Activated T-helper 2 cell treated with anti-CD3 and anti-CD28 coated beads, Interferon-gamma antibody, Interleukin-2, Interleukin-4, amounts not matched to agents 10 μg/mL and 5 μg/mL and 100 μg/mL, durations not matched to agents 14 hours and 24 hours and 36 hours (primary cell): ENCODE data around the gene AOPEP. TPM values are rescaled to one million over a fixed set of nuclear protein-coding genes. Genes with fewer than 3 reads are reported as not detected.

ENCODE experiments used
- DNase-seq: peaks from one replicate; pipeline ENCODE4 v3.0.0; 2021; ENCODE audit warnings: low spot score
- H3K27ac Mint-ChIP-seq: one replicate; pipeline ENCODE4 v1.8.0; 2021; ENCODE audit warnings: mixed read lengths
- H3K27me3 Mint-ChIP-seq: one replicate; pipeline ENCODE4 v1.8.0; 2021; ENCODE audit warnings: low read depth, mixed read lengths
- H3K36me3 Mint-ChIP-seq: one replicate; pipeline ENCODE4 v1.8.0; 2021; ENCODE audit warnings: low read depth, mixed read lengths
- H3K4me1 Mint-ChIP-seq: one replicate; pipeline ENCODE4 v1.8.0; 2021; ENCODE audit warnings: low read depth, mixed read lengths
- H3K4me3 Mint-ChIP-seq: one replicate; pipeline ENCODE4 v1.8.0; 2021; ENCODE audit warnings: low read depth, mild to moderate bottlenecking, moderate library complexity, mixed read lengths
- H3K9me3 Mint-ChIP-seq: one replicate; pipeline ENCODE4 v1.8.0; 2021; ENCODE audit warnings: mixed read lengths
- intact Hi-C: fragments of 100-400 bp; cut with micrococcal nuclease; formaldehyde crosslinking; loops from one replicate; pipeline ENCODE4 v1.15.1; 2023
- total RNA-seq: library from RNA; stranded (reverse); gene quantifications from 2 replicates; pipeline ENCODE4 v1.2.3, GENCODE V29; 2022

AOPEP gene
- total RNA-seq, 1 donor from 2014 or later = 24.6 TPM

GRCh38 chr9:94985649-94986048, 259.1 kb downstream of the AOPEP start:
- H3K36me3 Mint-ChIP-seq = no peaks in the 10 kb centered on the region
- H3K27ac Mint-ChIP-seq = no peak overlapping the region
- DNase-seq = no peak
- H3K4me3 Mint-ChIP-seq = no peak overlapping the region
- intact Hi-C loops = no loop called here
- no peaks in the 10 kb centered on the region for H3K27me3 Mint-ChIP-seq
- H3K9me3 Mint-ChIP-seq = no peaks in the 10 kb centered on the region
- peaks cover 3% of the 10 kb centered on the region for H3K4me1 Mint-ChIP-seq

- Mint-ChIP-seq H3K36me3 (no peaks in the 10 kb centered on the region), H3K4me1 (no peaks in the 10 kb centered on the region), H3K4me3 (no peak overlapping the region), H3K9me3 (no peaks in the 10 kb centered on the region), H3K27ac (no peak overlapping the region), H3K27me3 (no peaks in the 10 kb centered on the region)
- intact Hi-C loops = no loop called here
- no peak for DNase-seq
Measured at GRCh38 chr9:94987731-94988130, 261.2 kb downstream of the AOPEP start.

GRCh38 chr9:94990897-94991561, 264.5 kb downstream of the AOPEP start:
- Mint-ChIP-seq H3K9me3 (no peaks in the 10 kb centered on the region), H3K27me3 (no peaks in the 10 kb centered on the region), H3K27ac (no peak overlapping the region), H3K36me3 (no peaks in the 10 kb centered on the region), H3K4me1 (no peaks in the 10 kb centered on the region), H3K4me3 (no peak overlapping the region)
- intact Hi-C loops = no loop called here
- no peak for DNase-seq

GRCh38 chr9:94991961-94992907, 265.7 kb downstream of the AOPEP start:
- DNase-seq = no peak
- no peak overlapping the region for H3K27ac Mint-ChIP-seq
- no peaks in the 10 kb centered on the region for H3K9me3 Mint-ChIP-seq
- no peaks in the 10 kb centered on the region for H3K27me3 Mint-ChIP-seq
- H3K36me3 Mint-ChIP-seq = no peaks in the 10 kb centered on the region
- no peaks in the 10 kb centered on the region for H3K4me1 Mint-ChIP-seq
- H3K4me3 Mint-ChIP-seq = no peak overlapping the region
- intact Hi-C loops = no loop called here

GRCh38 chr9:94993160-94993820, 266.8 kb downstream of the AOPEP start:
- H3K4me3 Mint-ChIP-seq = no peak overlapping the region
- intact Hi-C loops = no loop called here
- no peak for DNase-seq
- H3K27ac Mint-ChIP-seq = no peak overlapping the region
- no peaks in the 10 kb centered on the region for H3K4me1 Mint-ChIP-seq
- H3K9me3 Mint-ChIP-seq = no peaks in the 10 kb centered on the region
- H3K36me3 Mint-ChIP-seq = no peaks in the 10 kb centered on the region
- no peaks in the 10 kb centered on the region for H3K27me3 Mint-ChIP-seq

DNA sequence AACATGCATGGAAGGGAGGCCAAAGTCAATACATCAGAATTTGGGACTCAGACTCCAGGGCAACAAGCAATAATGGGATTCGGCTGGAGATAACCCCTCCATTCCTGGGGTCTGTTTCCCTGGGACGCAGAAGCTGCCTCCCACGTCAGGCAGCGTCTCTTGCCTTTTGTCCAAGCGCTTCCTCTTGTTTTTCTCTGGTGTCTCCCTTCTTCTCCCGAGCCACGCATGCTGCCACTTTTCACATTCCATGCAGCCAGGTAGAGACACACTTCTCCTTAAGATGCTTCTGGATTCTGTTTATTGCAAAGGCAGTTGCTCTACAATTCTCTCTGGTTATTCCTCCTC, 267.3 kb downstream of the AOPEP start:
- Mint-ChIP-seq H3K9me3 (no peaks in the 10 kb centered on the region), H3K27me3 (peaks cover 2% of the 10 kb centered on the region)
- intact Hi-C loops = no loop called here

DNA sequence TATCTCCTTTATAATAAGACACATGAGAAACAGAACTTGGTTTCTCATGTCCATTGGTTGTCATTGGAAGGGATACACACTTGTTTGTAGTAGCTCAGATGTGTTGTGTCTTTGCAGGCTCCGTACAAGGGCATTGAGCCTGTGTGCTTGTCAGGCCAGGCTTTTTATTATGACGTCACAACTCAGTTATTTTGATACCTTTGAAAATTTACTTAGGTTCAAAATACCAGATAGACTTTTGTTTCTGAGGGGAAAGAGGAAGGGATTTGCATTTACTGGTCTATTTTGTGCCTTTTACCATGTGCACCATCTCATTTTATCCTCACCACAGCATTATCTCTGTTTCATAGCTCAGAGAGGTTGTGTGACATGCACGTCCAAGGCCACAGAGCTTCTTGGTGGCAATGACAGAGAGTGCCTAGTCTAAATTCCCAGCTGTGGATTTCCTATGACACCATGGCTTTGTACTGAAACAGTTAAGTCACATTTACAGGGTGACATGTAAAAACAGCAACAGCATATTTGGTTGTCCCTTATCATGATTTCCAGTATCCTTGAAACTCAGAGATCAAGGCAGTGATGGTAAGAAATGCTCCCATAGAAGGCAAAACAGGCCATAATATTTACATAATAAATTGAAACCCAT, 268.7 kb downstream of the AOPEP start:
- intact Hi-C loops = no loop called here
- Mint-ChIP-seq H3K4me1 (no peaks in the 10 kb centered on the region), H3K36me3 (no peaks in the 10 kb centered on the region), H3K9me3 (no peaks in the 10 kb centered on the region), H3K4me3 (no peak overlapping the region), H3K27ac (no peak overlapping the region), H3K27me3 (peaks cover 9% of the 10 kb centered on the region)
- no peak for DNase-seq

More for the DNA sequence above, 267.3 kb downstream of the AOPEP start:
- Mint-ChIP-seq H3K4me3 (no peak overlapping the region), H3K27ac (no peak overlapping the region), H3K4me1 (no peaks in the 10 kb centered on the region), H3K36me3 (no peaks in the 10 kb centered on the region)
- no peak for DNase-seq

- H3K4me3 Mint-ChIP-seq = no peak overlapping the region
- no peaks in the 10 kb centered on the region for H3K4me1 Mint-ChIP-seq
- intact Hi-C loops = no loop called here
- peaks cover 13% of the 10 kb centered on the region for H3K27me3 Mint-ChIP-seq
- DNase-seq = no peak
- no peak overlapping the region for H3K27ac Mint-ChIP-seq
- no peaks in the 10 kb centered on the region for H3K9me3 Mint-ChIP-seq
- no peaks in the 10 kb centered on the region for H3K36me3 Mint-ChIP-seq
Measured at GRCh38 chr9:94996641-94997040, 270.1 kb downstream of the AOPEP start.

DNA sequence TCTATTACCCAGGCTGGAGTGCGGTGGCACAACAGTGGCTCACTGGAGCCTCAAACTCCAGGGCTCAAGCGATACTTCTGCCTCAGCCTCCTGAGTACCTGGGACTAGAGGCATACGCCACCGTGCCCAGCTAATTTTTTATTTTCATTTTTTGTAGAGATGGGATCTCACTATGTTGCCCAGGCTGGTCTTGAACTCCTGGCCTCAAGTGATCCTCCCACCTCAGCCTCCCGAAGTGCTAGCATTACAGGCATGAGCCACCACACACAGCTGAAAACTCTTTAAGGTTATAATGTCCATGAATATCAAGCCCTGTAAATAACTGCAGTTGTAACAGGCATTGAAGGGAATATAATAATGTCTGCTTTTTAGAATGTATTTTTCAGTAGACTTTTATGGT, 271.2 kb downstream of the AOPEP start:
- peaks cover 19% of the 10 kb centered on the region for H3K27me3 Mint-ChIP-seq
- no peak overlapping the region for H3K4me3 Mint-ChIP-seq
- H3K4me1 Mint-ChIP-seq = no peaks in the 10 kb centered on the region
- intact Hi-C loops = no loop called here
- no peak overlapping the region for H3K27ac Mint-ChIP-seq
- no peaks in the 10 kb centered on the region for H3K36me3 Mint-ChIP-seq
- no peak for DNase-seq
- no peaks in the 10 kb centered on the region for H3K9me3 Mint-ChIP-seq

- DNase-seq = no peak
- Mint-ChIP-seq H3K27ac (no peak overlapping the region), H3K4me1 (peaks cover 1% of the 10 kb centered on the region), H3K9me3 (no peaks in the 10 kb centered on the region), H3K27me3 (peaks cover 29% of the 10 kb centered on the region), H3K36me3 (no peaks in the 10 kb centered on the region), H3K4me3 (no peak overlapping the region)
- intact Hi-C loops = no loop called here
Measured at GRCh38 chr9:94999832-95000231, 273.3 kb downstream of the AOPEP start.

DNA sequence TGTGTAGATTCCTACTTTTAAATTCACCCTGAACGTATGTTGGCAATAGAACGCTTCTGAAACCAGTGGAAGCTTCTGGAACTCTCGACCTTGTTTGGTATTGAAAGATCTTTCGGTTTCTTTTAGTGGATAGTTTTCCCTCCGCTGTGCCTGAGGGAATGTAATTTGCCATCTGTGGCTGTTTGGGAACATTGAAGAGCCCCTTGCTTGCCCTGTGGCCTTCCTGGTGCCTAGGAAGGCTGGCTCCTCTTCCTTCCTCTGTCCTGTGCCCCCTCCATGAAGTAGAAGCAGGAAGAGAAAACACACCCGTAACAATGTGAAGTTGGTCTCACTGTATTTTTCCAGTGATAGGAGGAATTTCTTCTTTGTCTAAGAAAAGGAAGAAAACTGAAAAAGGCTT, 274.3 kb downstream of the AOPEP start:
- intact Hi-C loops = no loop called here
- H3K4me1 Mint-ChIP-seq = peaks cover 4% of the 10 kb centered on the region
- H3K4me3 Mint-ChIP-seq = no peak overlapping the region
- H3K36me3 Mint-ChIP-seq = peaks cover under 1% of the 10 kb centered on the region
- H3K9me3 Mint-ChIP-seq = no peaks in the 10 kb centered on the region
- no peak overlapping the region for H3K27ac Mint-ChIP-seq
- no peak for DNase-seq
- peaks cover 31% of the 10 kb centered on the region for H3K27me3 Mint-ChIP-seq

DNA sequence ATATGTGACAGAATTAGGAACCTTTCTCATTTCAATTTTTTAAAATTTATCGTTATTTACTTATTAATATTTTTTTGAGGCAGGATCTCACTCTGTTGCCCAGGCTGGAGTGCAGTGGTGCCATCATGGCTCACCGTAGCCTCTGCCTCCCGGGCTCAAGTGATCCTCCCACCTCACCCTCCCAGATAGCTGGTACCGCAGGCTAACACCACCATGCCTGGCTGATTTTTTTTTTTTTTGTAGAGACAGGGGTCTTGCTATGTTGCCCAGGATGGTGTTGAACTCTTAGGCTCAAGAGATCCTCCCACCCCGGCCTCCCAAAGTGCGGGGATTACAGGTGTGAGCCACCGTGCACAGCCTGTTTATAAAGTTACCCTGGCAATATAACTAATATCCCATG, 275.2 kb downstream of the AOPEP start:
- Mint-ChIP-seq H3K9me3 (no peaks in the 10 kb centered on the region), H3K4me3 (no peak overlapping the region), H3K36me3 (peaks cover 10% of the 10 kb centered on the region), H3K27ac (no peak overlapping the region), H3K4me1 (peaks cover 13% of the 10 kb centered on the region), H3K27me3 (peaks cover 34% of the 10 kb centered on the region)
- DNase-seq = no peak
- intact Hi-C loops = no loop called here
